NCI-H187 (cell line): Measurements from ENCODE around the gene SLC49A4.

Experiments
- DNase-seq, 2 experiments: peaks; one replicate each; lab custom pipeline; 2025; lab: John Stamatoyannopoulos, UW

Gene SLC49A4

DNA sequence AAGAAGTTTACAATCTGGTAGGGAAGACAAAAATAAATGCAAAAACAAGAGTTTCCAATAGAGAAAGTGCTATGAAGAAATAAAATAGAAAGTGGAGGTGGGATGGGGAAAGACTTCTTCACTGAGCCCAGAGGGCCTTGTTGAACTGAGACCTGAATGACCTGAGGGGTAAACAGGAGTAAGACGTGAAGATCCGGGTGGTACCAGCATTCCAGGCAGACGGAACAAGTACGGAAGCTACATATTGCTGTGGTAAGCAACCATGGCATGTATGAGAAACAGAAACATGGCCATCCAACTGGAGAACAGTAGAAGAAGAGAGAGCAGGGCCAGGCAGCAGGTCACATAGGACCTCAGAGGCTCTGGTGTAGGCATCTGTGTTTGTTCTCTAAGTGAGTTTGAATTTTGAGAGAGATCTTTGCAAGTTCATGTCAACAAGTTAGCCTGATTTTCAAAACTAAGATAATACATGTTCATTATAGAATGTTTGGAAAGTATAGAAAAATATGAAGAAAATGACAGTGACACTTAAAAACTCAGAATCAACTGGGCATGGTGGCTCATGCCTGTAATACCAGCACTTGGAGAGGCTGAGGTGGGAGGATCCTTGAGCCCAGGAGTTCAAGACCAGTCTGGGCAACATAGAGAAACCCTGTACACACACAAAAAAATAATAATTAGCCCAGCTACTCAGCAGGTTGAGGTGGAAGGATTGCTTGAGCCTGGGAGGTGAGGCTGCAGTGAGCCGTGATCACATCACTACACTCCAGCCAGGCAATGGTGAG is 64.3 kb downstream of the SLC49A4 start:
- no peak for DNase-seq

- no peak for DNase-seq
Measured at GRCh38 chr3:122862381-122862780, 67.5 kb downstream of the SLC49A4 start.

DNA sequence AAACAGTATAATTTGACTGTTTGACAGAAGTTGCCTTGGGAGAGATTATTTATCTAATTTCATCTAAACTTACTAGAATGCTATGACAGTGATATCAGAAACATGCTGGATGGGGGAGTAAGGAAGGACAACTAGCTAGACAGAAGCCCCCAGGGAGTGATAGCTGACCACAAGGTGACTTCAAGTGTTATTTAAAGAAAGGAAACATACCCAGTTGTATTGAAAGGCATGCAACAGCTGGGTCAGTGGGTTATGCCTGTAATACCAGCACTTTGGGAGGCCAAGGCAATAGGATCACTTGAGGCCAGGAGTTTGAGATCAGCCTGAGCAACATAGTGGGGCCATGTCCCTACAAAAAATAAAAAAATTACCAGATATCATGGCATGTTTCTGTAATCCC is 69.6 kb downstream of the SLC49A4 start:
- DNase-seq = no peak

DNA sequence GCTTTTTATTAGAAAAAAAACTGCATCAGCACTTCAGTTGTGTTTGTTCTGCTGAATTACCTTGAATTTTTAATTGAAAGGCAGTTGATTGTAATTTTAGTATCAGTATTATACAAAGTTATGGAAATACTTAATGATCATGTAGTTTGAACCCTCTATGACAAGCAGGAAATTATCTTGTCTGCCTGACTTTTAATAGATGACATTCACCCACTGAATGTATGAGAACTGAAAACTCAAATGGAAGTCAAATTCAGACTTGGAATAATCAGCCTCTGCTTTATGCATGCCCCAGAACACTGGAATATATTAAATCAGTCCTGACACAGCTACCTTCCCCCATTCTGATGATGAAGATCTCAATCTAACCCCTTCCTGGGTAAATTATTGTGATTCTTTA is 73.5 kb downstream of the SLC49A4 start:
- DNase-seq = no peak

GRCh38 chr3:122873741-122874515 is 79.1 kb downstream of the SLC49A4 start:
- no peak for DNase-seq

DNA sequence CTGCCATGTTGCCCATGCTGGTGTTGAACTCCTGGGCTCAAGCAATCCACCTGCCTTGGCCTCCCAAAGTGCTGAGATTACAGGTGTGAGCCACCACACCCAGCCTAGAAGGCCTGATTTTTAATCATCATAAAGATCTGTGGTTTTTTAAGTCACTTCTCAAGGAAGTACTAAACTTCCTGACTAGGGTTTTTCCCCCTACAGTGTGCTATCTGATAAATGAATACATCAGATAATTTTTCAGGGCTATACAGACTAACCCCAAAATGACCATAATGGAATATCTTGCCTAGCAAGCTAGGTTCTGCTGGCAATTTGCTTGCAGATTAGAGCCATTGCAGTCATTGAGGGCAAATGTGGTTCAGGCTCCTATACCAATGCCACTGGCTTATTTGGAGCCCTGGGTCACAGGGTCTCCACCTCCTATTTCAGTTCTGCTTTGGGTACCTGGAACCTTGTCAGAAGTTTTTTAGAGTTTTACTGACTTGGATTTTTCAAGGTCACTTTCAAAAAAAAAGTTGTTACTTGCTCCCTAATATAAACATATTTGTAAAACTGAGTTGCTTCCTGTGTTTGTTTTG is 80.8 kb downstream of the SLC49A4 start:
- DNase-seq = no peak

GRCh38 chr3:122880173-122880572 is 85.3 kb downstream of the SLC49A4 start:
- no peak for DNase-seq

DNA sequence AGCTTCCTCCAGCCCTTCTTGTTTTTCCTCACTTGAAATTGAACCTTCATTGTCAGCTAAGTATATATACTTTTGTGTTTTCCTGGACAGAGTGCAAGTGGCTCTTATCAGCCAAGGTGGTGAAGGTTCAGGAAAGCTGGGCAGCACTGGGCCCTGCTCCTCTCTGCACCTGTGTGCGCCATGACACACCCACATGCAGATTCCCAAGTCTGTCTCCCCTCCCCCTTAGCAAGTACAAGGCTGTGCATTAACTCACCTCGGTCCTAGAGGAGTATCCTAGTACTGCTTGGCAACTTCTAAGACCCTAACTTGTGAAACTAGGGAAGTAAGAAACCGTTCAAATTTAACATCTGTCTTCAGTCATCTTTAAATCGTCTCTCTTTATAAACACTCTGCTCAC is 85.8 kb downstream of the SLC49A4 start:
- DNase-seq = no peak

DNA sequence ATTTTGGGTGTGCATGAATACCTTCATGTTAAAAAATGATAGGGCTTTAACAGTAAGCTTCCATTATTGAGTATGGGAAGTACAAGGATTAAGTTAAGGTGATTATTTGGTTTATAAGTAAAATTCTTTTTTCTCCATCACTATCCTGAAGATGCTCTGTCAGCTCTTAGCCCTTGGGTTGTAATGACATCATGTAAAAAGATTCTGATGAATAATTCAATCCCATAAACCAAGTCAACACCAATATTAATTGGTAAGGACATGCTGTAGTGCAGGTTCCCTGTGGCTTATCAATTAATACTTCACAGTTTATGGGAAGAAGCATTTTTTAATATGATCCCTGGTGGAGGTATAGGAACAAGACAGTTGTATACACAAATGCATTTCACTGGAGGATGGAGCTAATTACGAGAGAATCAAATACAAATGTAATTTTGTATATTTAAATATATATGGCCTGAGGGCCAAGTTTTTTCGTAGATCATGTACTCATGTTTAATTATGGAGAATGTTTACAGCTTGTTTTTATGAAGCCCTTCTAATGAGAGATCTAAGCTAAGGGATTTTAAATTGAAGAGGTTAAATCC is 87.6 kb downstream of the SLC49A4 start:
- DNase-seq = no peak

DNA sequence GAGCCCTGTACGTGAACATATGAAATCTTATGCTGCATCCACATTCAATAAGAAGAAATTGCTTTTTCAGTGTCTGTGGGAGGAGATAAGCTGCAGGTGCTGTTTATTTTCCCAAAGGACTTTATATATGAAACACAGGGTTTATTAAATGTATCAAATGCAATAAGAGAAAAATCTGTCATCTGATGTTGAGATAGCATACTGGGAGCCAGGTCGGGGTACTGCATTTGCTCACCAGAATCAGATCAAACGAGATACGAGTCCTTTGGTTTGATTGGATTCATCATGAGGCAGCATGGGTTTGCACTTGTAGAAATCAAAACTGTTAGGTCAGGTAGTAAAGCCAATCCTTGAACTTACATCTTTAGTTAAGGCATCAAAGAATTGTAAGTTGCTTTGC is 91.4 kb downstream of the SLC49A4 start:
- DNase-seq = no peak

DNA sequence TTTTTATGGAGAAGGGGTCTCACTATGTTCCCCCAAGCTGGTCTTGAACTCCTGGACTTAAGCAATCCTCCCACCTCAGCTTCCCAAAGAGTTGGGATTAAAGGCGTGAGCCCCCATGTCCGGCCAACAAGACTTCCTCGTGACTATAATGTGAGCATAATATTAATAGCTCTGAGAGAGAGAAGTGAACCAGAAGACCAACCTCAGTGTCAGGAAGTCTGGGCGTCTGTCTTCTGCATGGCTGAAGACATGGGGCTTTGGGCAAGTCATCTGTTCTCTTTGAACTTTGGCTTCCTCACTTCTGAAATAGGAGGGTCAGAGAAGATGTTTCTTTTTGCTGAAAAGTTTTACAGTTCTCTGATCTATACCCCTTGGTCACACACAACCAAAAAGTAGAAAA is 92.1 kb downstream of the SLC49A4 start:
- DNase-seq = no peak

DNA sequence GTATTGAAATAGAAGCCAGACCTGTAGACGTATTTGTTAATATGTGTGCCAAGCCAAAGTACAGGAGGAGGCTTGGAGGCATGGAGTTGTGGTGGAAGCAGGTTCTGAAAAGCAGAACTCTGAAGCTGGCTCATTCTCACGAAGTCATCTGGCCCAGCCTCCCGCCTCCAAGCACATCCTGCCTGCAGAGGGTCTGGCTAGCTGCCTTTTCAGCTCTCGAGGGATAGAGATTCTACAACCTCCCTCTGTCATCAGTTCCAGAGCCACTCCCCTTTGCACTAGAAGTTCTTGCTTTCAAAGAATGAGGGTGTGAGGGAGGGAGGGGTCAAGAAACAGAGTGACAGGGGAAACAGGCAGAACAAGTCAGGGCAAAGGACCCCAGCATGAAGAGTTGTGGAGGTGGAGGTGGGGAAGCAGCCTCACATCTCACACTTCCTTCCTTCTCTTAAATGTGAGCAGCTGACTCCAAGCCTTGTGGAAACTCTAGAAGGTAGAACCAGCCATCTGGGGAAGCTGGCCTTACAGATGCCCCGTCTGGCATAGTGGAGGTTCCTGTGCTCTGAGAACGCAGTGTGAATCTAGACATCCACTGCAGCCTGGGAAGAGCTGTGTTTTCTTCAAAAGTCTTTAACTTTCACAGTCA is 95.3 kb downstream of the SLC49A4 start:
- DNase-seq = no peak

- DNase-seq = no peak
Measured at GRCh38 chr3:122890720-122891220, 95.9 kb downstream of the SLC49A4 start.

GRCh38 chr3:122892118-122892960 is 97.5 kb downstream of the SLC49A4 start:
- no peak for DNase-seq

DNA sequence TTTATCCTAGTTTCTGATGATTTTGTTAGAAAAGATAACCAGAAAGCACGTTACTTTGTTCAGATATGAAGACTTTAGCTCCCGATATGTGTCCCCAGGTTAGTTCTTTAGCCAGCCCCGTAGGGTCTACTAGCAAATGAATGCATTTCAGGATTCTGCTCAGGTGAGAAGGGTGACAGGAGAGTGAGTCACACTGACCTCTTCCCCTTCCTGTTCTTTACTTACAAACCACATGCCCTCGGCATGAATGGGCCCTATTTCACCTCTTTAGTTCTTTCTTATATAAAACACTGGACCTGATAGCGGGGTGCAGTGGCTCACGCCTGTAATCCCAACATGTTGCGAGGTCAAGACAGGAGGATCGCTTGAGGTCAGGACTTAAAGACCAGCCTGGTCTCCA is 98.4 kb downstream of the SLC49A4 start:
- no peak for DNase-seq

DNA sequence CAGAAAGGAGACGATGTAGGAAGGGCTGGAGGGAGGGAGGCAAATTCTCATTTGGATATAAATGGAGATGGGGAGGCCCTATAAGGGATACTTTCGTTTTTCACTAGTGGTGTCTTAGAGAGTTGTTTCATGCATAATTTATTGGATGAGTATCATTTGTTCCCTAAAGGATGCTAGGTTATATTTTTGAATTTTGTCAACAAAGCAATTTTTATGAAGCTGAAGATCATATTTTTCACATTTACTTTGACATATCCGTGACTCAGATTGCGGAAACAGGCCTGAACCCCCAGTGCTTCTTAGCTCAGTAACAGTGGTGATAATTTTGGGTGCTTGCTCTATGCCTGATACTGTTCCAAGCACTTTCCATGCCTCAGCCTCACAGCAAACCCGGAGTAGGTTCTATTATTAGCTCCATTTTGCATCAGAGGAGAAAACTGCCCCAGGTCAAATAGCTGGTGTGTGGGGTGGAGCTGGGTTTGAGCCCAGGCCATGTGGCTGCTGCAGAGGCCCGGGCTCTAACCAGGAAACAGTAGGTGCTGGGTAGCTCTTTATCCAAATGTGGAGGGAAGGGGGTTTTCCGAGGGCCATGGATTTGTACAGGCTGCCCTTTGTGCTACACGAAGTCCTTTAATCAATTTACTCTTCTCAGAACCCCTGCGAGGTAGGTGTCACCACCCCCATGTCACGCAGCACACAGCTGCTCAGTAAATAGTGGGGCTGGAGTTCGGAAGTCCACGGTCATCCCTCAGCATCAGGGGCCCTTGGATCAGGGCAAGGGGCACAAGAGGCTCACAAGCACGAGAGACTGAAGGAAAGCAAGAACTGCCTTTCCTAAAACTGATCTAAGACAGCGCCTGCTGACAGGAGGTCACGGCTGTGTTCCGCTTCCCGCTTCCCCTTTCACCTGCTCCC is 99.1 kb downstream of the SLC49A4 start:
- no peak for DNase-seq

GRCh38 chr3:122898298-122898697 is 103.4 kb downstream of the SLC49A4 start:
- no peak for DNase-seq

- no peak for DNase-seq
Measured at GRCh38 chr3:122902326-122902725, 107.5 kb downstream of the SLC49A4 start.

DNA sequence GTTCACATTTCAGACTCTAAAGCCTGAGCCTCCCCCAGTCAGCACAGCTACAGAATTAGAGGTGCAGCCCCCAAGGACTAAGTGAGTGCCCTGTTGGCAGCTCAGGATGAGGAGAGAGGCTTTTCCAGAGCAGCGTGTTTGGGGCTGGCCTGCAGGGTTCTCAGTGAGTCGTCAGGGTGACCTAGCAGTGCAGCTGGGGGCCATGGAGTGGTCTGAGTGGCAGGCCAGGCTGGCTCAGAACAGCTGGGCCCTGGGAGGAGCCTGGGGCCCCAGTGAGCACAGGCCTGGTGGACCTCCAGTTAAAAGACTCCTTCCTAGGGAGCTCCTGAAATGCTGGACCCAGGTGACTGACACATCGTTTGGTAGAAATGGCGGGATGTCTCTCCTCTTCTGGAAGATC is 108.3 kb downstream of the SLC49A4 start:
- DNase-seq = no peak

- DNase-seq = no peak
Measured at GRCh38 chr3:122907471-122907870, 112.6 kb downstream of the SLC49A4 start.
